Measurements from ENCODE around the gene HMCES.

HMCES gene

GRCh38 chr3:129326595-129326994 is 47.9 kb downstream of the HMCES start:
- no peak for TF ChIP-seq MAX (IDR thresholded peaks at IDR 0.05)
- TF ChIP-seq TAF1 (IDR thresholded peaks at IDR 0.05; ENCODE audit: low read depth) = no peak
- TF ChIP-seq ZBTB7A (IDR thresholded peaks at IDR 0.05; ENCODE audit: low read depth) = no peak
- no peak for TF ChIP-seq TEAD4 (IDR thresholded peaks at IDR 0.05)
- TF ChIP-seq TCF12 (IDR thresholded peaks at IDR 0.05; ENCODE audit: low read depth) = no peak
- TF ChIP-seq YY1 (IDR thresholded peaks at IDR 0.05; ENCODE audit: low read depth) = no peak
- TF ChIP-seq CEBPB (IDR thresholded peaks at IDR 0.05) = no peak
- no peak for TF ChIP-seq FOXM1 (IDR thresholded peaks at IDR 0.05; ENCODE audit: borderline replicate concordance, low read depth)
- no peak for TF ChIP-seq USF1 (IDR thresholded peaks at IDR 0.05)
- TF ChIP-seq CREB1 (IDR thresholded peaks at IDR 0.05; ENCODE audit: low read depth) = no peak
- TF ChIP-seq NFIC (IDR thresholded peaks at IDR 0.05) = no peak
- TF ChIP-seq EP300 (IDR thresholded peaks at IDR 0.05; ENCODE audit: borderline replicate concordance) = no peak
- TF ChIP-seq REST (IDR thresholded peaks at IDR 0.05; ENCODE audit: low read depth) = no peak
- no peak for TF ChIP-seq EGR1 (IDR thresholded peaks at IDR 0.05)

GRCh38 chr3:129327510-129327909 is 48.8 kb downstream of the HMCES start:
- no peak for TF ChIP-seq USF1 (IDR thresholded peaks at IDR 0.05)
- no peak for TF ChIP-seq YY1 (IDR thresholded peaks at IDR 0.05; ENCODE audit: low read depth)
- no peak for TF ChIP-seq ZBTB7A (IDR thresholded peaks at IDR 0.05; ENCODE audit: low read depth)
- TF ChIP-seq CEBPB (IDR thresholded peaks at IDR 0.05) = no peak
- no peak for TF ChIP-seq EGR1 (IDR thresholded peaks at IDR 0.05)
- TF ChIP-seq FOXM1 (IDR thresholded peaks at IDR 0.05; ENCODE audit: borderline replicate concordance, low read depth) = no peak
- TF ChIP-seq EP300 (IDR thresholded peaks at IDR 0.05; ENCODE audit: borderline replicate concordance) = no peak
- TF ChIP-seq TAF1 (IDR thresholded peaks at IDR 0.05; ENCODE audit: low read depth) = no peak
- no peak for TF ChIP-seq NFIC (IDR thresholded peaks at IDR 0.05)
- TF ChIP-seq RAD21 (IDR thresholded peaks at IDR 0.05; ENCODE audit: low read depth) = no peak
- TF ChIP-seq CREB1 (IDR thresholded peaks at IDR 0.05; ENCODE audit: low read depth) = no peak

GRCh38 chr3:129329858-129330257 is 51.2 kb downstream of the HMCES start:
- no peak for TF ChIP-seq FOXM1 (IDR thresholded peaks at IDR 0.05; ENCODE audit: borderline replicate concordance, low read depth)
- TF ChIP-seq ZBTB7A (IDR thresholded peaks at IDR 0.05; ENCODE audit: low read depth) = no peak
- no peak for TF ChIP-seq YY1 (IDR thresholded peaks at IDR 0.05; ENCODE audit: low read depth)
- no peak for TF ChIP-seq REST (IDR thresholded peaks at IDR 0.05; ENCODE audit: low read depth)
- no peak for TF ChIP-seq NFIC (IDR thresholded peaks at IDR 0.05)
- TF ChIP-seq TAF1 (IDR thresholded peaks at IDR 0.05; ENCODE audit: low read depth) = no peak

- TF ChIP-seq RAD21 (IDR thresholded peaks at IDR 0.05; ENCODE audit: low read depth) = no peak
- TF ChIP-seq TAF1 (IDR thresholded peaks at IDR 0.05; ENCODE audit: low read depth) = no peak
- no peak for TF ChIP-seq USF1 (IDR thresholded peaks at IDR 0.05)
- TF ChIP-seq MAX (IDR thresholded peaks at IDR 0.05) = no peak
- no peak for TF ChIP-seq TEAD4 (IDR thresholded peaks at IDR 0.05)
- TF ChIP-seq CEBPB (IDR thresholded peaks at IDR 0.05) = no peak
- TF ChIP-seq EGR1 (IDR thresholded peaks at IDR 0.05) = no peak
- TF ChIP-seq TCF12 (IDR thresholded peaks at IDR 0.05; ENCODE audit: low read depth) = no peak
- TF ChIP-seq NFIC (IDR thresholded peaks at IDR 0.05) = no peak
- no peak for TF ChIP-seq EP300 (IDR thresholded peaks at IDR 0.05; ENCODE audit: borderline replicate concordance)
Measured at GRCh38 chr3:129330409-129330808, 51.7 kb downstream of the HMCES start.

- TF ChIP-seq FOXM1 (IDR thresholded peaks at IDR 0.05; ENCODE audit: borderline replicate concordance, low read depth) (no peak), CREB1 (IDR thresholded peaks at IDR 0.05; ENCODE audit: low read depth) (no peak), REST (IDR thresholded peaks at IDR 0.05; ENCODE audit: low read depth) (no peak), EP300 (IDR thresholded peaks at IDR 0.05; ENCODE audit: borderline replicate concordance) (no peak), TCF12 (IDR thresholded peaks at IDR 0.05; ENCODE audit: low read depth) (no peak), TAF1 (IDR thresholded peaks at IDR 0.05; ENCODE audit: low read depth) (no peak), RAD21 (IDR thresholded peaks at IDR 0.05; ENCODE audit: low read depth) (no peak), EGR1 (IDR thresholded peaks at IDR 0.05) (no peak), TEAD4 (IDR thresholded peaks at IDR 0.05) (no peak), YY1 (IDR thresholded peaks at IDR 0.05; ENCODE audit: low read depth) (no peak), CEBPB (IDR thresholded peaks at IDR 0.05) (no peak), MAX (IDR thresholded peaks at IDR 0.05) (no peak), NFIC (IDR thresholded peaks at IDR 0.05) (no peak), ZBTB7A (IDR thresholded peaks at IDR 0.05; ENCODE audit: low read depth) (no peak), USF1 (IDR thresholded peaks at IDR 0.05) (no peak)
Measured at GRCh38 chr3:129333891-129334290, 55.2 kb downstream of the HMCES start.

All from Ishikawa (cell line).